ENCODE results near the gene ACSM6.
A peak's percentile ranks its signal among the peaks of the same experiment; 100 is the strongest.
"Not testable (repeated sequence)": the region's sequence is repeated elsewhere in the genome, so short reads cannot be mapped to it uniquely, and the experiment has no call there.

ACSM6 gene, protein sequence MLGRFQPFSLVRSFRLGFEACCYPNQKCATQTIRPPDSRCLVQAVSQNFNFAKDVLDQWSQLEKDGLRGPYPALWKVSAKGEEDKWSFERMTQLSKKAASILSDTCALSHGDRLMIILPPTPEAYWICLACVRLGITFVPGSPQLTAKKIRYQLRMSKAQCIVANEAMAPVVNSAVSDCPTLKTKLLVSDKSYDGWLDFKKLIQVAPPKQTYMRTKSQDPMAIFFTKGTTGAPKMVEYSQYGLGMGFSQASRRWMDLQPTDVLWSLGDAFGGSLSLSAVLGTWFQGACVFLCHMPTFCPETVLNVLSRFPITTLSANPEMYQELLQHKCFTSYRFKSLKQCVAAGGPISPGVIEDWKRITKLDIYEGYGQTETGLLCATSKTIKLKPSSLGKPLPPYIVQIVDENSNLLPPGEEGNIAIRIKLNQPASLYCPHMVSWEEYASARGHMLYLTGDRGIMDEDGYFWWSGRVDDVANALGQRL

DNA sequence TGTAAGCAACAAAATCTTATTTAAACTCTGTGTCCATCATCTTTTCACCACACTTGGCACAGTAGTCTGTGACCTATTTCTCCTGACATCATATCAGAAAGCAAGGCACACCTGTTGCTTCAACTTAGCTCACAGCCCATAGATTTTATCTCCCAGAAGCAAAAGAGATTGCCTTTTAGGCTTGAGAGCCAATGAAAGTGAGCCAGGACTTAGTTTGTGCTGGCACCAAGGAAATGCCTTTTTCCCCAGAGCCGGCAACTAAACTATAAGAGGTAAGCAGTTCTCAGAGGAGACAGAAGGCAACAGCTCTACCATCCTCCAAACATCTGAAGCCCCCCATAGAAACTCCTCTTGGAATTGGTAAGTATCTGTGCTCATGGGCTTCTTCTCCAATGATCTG is at the start of gene ACSM6:
Gene ACSM6, plus strand, starts transcription at position 295 of the 400 bp plus-strand sequence. CDS start 248 bp downstream, outside the sequence.
- DNase-seq (ENCODE audit: low read depth, low spot score), result no peak

DNA sequence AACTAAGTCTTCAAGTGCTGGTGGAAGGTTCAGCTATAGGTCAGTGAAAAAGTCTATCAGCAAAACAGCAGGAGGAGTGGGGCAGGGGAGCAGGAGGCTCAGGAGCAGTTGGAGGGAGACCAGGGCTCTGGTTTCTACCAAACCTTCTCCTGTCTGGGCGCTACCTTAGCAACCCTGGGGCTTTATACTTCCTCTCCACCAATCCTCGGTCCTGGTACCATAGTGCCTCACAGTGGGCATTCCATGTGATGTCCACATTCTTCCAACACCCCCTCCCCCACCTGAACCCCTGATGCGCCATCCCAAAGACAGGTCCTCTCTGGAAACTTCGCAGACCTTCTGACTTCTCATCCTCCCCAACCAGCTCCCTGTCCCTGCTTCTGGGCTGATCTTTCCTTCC is 25.3 kb upstream of the ACSM6 start:
- DNase-seq (ENCODE audit: low read depth, low spot score), result no peak

DNA sequence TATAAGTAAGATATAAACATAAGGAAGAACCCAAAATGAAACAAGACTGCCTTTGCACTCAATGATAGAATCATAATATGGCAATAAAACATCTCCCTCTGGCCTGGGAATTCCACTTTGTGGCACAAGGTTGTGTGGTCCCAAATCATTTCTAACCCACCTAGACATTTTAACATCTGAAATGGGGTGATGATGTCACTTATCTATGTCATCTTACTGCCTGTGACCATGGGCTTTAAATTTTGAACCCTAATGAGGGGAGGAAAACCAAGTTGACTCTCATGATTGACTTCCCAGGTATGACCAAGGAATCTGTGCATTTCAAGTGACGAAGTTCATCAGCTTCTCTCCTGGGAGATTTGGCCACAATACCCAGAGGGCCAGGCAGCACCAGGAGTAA is 24.5 kb upstream of the ACSM6 start:
- no peak for DNase-seq (ENCODE audit: low read depth, low spot score)

DNA sequence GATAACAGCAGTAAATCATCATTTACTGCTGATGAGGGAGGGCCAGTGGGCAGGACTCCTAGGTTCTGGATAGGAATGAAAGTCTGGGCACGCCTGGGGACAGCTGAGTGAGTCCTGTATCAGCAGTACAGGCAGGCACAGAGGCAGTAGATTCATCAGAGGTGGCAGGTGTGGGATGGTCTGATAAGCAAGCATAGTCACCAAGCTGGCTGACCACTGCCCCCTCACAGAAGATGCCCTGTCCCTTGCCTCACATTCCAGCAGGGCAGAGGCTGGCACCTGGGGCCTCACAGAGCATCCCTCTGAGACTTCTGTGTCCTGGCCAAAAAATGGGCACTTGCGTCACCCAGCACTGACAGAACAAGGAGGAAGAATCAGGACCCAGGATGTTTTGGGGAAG is 23.2 kb upstream of the ACSM6 start:
- DNase-seq (ENCODE audit: low read depth, low spot score), result no peak

DNA sequence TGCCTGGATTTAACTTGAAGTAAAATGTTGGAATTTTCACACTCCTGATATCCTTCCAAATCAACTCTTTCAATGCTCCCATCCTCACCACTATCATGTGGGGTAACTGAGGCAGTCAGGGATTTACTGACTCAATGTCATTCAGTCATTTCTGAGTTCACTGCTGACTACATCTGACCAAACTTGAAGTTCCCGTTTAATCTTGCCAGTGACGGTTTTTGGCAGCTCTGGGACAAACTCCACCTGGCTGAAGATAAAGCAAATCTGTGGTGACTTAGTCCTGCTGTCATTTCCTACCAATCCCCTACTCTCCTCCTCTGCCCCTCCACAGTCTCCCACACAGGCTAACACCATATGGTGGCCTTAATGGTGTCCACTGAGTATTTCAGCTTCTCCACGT is 22.7 kb upstream of the ACSM6 start:
- no peak for DNase-seq (ENCODE audit: low read depth, low spot score)

DNA sequence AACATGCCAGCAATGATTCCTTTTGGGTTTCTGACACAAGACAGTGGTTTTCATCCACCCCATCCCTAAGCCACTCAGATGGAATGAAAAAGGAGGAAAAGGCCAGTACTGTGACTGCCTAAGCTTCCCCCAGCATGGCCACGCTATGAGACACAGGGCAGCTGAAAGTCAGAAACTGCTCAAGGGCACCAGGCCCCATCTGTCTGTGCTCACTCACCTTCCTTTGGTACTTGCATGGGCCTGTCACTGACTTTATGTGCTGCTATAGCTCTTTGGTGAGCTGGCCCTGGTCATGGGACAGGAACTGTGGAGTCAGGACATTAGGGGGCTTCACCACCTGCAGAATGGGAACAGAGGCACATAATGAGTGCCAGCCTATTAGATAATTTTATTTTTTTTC is 21.2 kb upstream of the ACSM6 start:
- DNase-seq (ENCODE audit: low read depth, low spot score), result no peak

DNA sequence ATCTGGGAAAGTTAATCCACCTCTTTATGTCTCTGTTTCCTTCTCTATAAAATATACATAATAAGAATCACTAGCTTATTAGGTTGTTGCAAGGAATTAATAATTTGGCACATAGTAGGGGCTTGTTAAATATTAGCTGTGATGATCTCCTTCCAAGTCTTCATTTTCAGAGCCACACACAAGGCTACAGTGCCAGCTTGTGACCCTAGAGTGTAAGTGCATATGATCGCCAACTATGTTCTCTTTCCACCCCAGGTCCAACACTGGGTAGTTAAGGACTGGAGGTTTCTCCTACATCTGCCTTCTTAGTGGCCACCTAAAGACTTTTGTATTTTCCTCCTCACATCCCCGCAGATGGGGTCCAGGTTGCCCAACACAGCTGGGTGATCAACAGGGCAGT is 17.9 kb upstream of the ACSM6 start:
- no peak for DNase-seq (ENCODE audit: low read depth, low spot score)

DNA sequence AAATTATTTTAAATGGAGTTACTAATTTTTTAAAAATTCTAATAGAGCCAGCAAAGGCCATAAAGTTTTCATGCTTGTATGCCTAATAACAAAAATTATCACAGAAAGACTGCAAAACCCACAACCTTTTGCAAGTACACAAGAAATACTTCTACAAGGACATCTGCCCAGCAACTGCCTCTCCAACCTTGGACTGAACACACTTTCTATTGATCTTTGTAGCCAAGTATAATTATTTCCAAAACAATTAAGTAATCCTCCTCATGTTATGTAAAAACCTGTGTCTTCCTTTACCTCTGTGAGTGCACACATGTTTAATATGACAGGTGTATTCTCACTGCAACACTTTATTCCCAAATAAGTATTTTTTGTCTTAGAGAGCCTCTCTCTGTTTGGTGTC is 16.6 kb upstream of the ACSM6 start:
- DNase-seq (ENCODE audit: low read depth, low spot score), result no peak

DNA sequence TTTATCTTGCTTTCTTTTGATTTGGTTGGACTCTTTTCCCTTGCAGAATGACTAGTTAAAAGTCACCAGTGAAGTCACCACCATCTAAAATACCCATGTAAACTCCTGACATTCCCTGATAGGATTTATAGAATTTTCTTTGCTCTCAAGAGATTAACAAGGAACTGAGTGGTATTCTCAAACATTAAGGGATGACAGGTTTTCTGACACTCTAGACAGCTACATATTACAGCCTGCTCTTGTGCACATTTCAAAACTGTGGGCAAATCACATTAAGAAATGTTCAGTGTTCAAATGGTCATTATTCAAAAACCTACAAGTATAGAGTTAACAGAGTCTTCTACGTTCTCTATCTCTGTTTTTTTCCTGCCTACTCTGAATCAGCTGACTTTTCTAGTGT is 15.8 kb upstream of the ACSM6 start:
- DNase-seq (ENCODE audit: low read depth, low spot score), result no peak

DNA sequence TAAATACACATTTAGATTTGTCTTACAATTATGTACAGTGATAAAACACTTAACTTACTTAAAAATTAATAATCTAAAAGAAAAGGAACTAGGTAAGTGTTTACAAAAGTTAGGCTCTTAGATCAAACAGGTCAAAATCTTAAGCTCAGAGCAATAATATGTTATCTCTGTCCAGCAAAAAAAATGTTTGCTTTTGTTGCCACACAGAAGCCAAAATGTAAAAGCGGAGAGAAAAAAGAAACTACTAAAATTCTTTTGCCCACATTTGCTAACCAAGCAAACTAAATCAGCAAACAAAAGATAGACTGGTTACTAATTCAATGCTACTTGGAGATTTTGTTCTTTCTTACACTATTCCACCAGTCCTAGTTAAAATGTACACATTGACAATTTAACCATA is 15.2 kb upstream of the ACSM6 start:
- DNase-seq (ENCODE audit: low read depth, low spot score), result no peak

DNA sequence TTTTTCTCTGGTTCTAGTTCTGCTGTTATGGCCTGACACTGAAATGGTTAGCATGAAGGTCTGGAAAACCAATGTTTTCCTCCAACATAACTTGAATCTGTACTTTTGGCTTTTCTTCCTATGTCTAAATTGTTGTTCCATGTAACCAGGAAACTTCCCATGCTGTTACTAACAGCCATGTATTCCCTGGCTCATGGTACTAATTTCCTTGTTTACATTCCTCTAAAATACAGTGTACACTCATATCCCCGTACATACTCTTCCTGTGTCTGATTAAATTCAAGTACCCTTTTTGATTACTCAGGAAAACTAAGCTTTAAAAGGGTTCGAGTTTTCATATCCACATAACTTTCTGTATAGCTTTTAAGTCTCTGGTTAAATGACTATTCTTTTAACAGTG is 12.3 kb upstream of the ACSM6 start:
- no peak for DNase-seq (ENCODE audit: low read depth, low spot score)

DNA sequence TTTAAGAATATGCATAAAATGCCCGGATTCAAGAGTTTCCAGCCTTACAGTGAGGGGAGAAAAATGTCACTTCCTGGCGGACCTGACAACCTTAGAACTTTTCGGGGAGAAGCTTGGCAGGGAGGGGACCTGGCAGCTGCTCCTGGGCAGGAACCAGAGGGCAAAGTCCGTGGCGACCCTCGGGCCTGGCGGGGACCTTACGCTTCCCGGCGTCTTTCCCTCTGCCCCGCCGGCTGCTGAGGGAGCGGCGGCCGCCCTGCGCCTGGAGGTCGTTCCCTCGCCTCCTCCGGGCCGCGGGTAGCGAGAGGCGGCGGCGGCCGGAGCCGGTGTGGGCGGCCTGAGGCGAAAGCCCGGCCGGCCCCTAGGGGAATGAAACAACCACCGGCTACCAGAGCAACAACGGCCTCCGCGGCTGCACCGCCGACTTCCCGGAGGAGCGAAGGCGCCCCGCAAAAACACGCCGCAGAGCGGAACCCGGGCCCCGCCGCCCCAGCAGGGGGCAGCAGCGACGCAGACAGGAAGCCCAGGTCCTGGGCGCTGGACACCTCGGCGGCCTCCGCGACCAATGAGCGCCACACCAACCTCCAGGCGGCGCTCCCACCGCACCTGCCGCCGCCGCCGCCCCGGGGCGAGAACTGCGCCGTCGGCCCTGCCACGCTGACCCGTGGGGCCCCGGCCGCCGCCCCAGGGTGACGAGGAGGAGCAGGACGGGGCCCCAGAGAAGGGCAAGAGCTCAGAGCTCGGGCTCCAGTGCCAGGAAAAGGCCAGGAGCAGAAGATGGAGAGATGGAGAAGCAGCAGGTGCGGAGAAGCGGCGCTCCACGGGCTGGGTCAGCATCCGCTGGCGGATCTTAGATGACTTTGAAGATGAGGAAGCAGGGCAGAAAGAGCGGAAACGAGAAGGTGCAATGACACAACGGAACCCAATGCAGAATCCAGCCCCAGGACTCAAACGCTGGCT is 10.5 kb upstream of the ACSM6 start:
- peak; percentile 4 for DNase-seq (ENCODE audit: low read depth, low spot score)

DNA sequence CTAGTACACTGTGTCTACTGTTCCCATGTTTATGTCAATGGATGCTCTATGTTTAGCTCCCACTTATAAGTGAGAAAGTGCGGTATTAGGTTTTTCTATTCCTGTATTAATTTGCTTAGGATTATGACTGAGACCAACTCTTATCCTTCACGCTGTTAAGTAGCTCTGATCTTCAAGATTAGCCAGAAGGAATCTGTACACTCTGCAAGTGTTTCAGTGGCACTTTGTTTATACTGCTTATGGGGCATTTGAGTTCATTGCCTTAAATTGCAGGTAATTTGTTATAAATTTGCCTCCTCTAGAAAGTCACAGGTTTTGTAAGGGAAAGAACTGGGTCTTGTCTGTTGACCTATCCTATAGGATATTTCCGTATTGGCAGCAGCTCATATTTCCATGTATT is 6.4 kb upstream of the ACSM6 start:
- DNase-seq (ENCODE audit: low read depth, low spot score), result no peak

DNA sequence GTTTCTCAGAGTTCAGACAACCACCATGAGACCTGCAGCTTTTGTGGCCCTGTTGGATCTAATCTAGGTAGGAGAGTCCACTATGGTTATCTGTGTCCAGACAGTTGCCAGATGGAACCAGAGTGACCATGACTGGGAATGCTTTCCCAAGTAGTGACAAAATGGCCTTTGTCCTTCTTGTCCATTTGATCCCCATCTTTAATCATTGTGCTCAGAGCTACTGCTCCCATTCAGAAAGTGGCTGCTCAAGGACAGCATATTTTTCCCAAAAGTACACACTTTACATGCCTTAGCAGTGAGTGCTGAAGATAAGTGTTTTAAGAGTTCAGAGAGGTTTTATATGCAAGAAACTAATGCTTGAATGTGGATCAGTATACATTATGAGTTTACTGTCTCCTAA is 5.4 kb upstream of the ACSM6 start:
- DNase-seq (ENCODE audit: low read depth, low spot score), result no peak

DNA sequence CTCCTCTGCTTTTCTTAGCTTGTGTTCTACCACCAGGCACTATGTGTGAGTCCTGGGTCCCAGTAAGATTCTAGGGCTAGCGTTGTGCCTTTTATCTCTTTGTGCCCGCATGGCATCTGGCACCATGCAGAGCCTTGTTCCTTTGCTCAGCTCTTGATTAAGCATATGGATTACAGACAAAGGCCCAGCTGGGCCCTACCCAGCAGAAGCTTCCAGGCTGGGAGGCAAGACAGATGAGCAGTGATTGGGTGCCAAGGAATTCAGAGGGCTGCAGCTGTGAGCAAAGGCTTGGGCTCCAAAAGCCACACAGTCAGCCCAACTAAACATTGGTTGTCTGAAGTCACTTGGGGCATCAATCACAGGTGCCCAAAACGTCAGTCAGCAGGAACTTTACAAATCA is 2.0 kb downstream of the ACSM6 start:
- no peak for DNase-seq (ENCODE audit: low read depth, low spot score)

DNA sequence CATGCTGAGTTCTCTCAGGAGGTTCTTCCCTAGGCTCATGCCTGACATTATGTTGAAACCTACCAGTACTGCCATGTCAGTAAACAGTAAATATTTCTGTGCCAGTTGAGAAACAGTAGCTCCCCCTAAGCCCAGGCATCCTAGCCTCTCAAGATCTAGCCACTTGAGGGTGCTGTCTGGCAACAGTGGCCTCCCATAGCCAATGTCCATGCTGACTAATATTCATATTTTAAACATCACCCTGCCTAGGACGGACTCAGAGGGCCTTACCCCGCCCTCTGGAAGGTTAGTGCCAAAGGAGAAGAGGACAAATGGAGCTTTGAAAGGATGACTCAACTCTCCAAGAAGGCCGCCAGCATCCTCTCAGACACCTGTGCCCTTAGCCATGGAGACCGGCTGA is 7.7 kb downstream of the ACSM6 start:
- no peak for DNase-seq (ENCODE audit: low read depth, low spot score)

DNA sequence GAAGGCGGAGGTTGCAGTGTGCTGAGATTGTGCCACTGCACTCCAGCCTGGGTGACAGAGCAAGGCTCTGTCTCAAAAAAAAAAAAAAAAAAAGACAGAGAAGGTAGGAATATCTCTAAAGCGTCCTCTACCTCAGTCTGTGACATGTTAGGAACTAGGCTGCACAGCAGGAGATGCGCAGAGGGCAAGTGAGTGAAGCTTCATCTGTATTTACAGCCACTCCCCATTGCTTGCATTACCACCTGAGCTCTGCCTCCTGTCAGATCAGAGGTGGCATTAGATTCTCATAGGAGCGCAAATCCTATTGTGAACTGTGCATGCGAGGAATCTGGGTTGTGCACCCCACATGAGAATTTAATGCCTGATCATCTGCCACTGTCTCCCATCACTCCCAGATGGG is 8.8 kb downstream of the ACSM6 start:
- DNase-seq (ENCODE audit: low read depth, low spot score), result not testable (repeated sequence)

DNA sequence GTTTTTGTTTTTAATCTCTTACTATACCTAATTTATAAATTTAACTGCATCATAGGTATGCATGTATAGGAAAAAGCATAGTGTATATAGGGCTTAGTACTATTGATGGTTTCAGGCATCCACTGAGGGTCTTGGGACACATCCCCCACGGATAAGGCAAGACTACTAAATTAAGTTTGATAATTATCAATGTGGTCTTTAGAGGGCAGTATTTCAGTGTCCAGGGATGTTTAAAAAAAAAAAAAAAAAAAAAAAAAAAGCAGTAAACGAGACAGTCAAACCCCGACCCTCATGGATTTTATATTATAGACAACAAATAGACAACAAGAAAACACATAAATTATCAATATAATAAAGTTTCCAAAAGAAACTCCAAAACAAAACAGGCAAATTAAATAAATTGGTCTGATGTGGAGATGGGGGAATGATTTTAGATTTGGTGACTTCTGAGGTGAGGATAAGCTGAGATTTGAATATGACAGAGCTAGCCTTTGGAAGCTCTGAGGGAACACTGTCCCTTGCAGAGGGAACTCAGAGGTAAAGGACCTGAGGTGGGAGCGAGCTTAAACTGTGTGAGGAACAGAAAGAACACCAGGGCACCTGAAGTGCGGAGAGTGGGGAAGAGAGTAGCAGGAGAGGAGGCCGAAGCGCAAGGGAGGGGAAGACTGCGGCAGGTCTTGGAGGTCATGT is 14.8 kb downstream of the ACSM6 start:
- no peak for DNase-seq (ENCODE audit: low read depth, low spot score)

DNA sequence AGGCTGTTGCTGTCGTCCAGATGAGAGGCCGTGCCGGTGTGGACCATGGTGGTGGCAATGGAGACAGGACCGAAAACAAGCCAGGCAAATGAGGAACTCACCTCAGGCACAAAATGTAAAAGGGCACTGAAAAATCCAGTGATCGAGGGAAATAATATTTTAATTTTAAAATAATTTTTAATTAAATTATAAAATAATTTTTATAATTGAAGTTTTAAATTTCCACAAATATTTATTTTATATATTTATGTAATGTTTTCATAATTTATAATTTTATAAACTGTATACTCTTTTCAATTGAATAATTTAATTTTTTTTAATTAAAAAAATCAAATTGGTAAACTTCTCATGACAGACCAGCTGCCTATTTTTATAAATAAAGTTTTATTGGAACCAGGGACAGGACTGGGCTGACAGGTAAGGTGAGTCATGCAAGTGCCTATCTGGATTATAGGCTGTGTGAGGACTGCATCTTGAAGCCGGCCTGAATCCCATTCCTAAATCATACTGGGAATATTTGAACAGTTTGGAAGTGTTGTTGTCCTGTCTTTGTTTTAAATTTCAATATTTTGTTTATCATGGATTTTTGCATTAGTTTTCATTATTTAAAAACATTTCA is 15.6 kb downstream of the ACSM6 start:
- no peak for DNase-seq (ENCODE audit: low read depth, low spot score)

DNA sequence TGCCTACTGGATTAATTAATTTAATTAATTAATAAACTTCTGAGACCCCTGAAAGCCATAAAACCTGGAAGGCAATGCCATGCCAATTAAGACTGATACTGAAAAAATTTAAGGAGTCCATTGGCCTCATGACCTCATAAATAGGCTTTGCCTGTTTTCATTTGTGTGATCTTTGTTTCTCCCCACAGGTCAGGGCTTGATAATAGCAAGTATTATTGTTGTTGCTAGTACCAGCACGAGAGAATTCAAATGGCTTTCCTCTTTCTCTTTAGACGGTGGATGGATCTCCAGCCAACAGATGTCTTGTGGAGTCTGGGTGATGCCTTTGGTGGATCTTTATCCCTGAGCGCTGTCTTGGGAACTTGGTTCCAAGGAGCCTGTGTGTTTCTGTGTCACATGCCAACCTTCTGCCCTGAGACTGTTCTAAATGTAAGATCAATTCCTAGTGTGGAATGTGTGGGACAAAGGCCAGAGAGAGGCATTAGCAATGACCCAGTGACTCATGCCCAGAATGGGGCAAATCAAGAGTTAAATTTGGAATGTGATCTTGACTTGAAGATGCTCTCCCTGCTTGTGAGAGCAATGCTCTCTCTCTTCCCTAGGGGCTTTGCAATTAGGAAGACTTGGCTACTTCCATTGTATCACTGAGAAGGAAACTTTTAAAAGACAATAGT is 17.7 kb downstream of the ACSM6 start:
- no peak for DNase-seq (ENCODE audit: low read depth, low spot score)

DNA sequence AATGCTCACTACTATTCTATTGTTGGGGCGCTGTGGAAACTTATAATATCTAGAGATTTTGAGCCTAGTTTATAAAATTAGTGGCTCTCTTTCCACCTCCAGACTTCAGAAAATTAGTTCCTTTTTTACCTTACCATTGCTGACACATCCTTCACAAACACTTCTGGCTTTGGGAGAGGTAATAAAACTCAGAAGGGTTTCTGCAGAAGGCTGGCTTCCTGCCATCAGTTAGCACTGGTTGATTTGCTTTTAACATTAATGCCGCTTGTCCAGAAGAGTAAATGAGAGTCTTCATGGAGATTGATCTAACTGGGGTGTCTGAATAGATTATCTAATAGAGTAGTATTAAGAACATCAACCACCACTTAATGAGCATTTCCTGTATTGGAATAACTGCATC is 20.3 kb downstream of the ACSM6 start:
- no peak for DNase-seq (ENCODE audit: low read depth, low spot score)

Data from activated CD4-positive, CD25-positive, alpha-beta regulatory T cell treated with anti-CD3 and anti-CD28 coated beads, Interleukin-2, amount 50 U/mL, for 16 hours (primary cell).